Testis (tissue), 3 donors: Measurements from ENCODE around the gene ZNF268. TPM values are rescaled to one million over a fixed set of nuclear protein-coding genes. Genes with fewer than 3 reads are reported as not detected.
"Not testable (repeated sequence)": the region's sequence is repeated elsewhere in the genome, so short reads cannot be mapped to it uniquely, and the experiment has no call there.

Experiments
- DNase-seq: peaks from one replicate; pipeline ENCODE4 v3.0.0-alpha.2; 2019
- H3K27ac ChIP-seq, 2 donors: fragments of 200-600 bp; sonication (generic); one replicate each; pipeline ENCODE4 v1.5.1; 2019
- H3K27me3 ChIP-seq: fragments of 200-600 bp; sonication (generic); one replicate; pipeline ENCODE4 v1.5.1; 2019
- H3K36me3 ChIP-seq: fragments of 200-600 bp; sonication (generic); one replicate; pipeline ENCODE4 v1.5.1; 2017; ENCODE audit warnings: low read depth; ENCODE audit errors: missing control alignments
- H3K4me1 ChIP-seq: fragments of 200-600 bp; sonication (generic); one replicate; pipeline ENCODE4 v1.5.1; 2019
- H3K4me3 ChIP-seq, 2 donors: fragments of 200-600 bp; sonication (generic); one replicate each; pipeline ENCODE4 v1.5.1; 2017 to 2019
- H3K9me3 ChIP-seq: fragments of 200-600 bp; sonication (generic); one replicate; pipeline ENCODE4 v1.5.1; 2017
- CTCF ChIP-seq, 3 experiments: fragments of 450-650 bp in 2 of 3; fragments of 200-600 bp in 1 of 3; sonication (generic) in 1 of 3; IDR thresholded peaks; one replicate each; pipeline ENCODE4 v1.5.1; 2016 to 2019; ENCODE audit warnings: antibody characterized with exemption in 3 of 3, mild to moderate bottlenecking in 2 of 3, moderate library complexity in 1 of 3
- POLR2A ChIP-seq: fragments of 450-650 bp; IDR thresholded peaks from one replicate; pipeline ENCODE4 v1.6.1; 2017; ENCODE audit warnings: antibody characterized with exemption, mild to moderate bottlenecking, moderate library complexity
- WGBS, 2 donors: methylation state at CpG; one replicate each; pipeline ENCODE4 v1.1.5; 2018; 5-methylcytosine and 5-hydroxymethylcytosine counted together
- intact Hi-C: fragments of 100-400 bp; cut with DNase I; formaldehyde crosslinking; loops from one replicate; pipeline ENCODE4 v1.15.1; 2023; ENCODE audit warnings: low total_unique reads
- polyA plus RNA-seq: library from polyadenylated mRNA; stranded (reverse); fragments of 350-450 nt; fragmentation: Illumina TruSeq; extraction: RNeasy Lipid Tissue Mini Kit (QIAGEN cat#74804); gene quantifications from one replicate; pipeline ENCODE4 v1.2.3, GENCODE V29; 2014; ENCODE audit warnings: low read depth, low replicate concordance; ENCODE audit not compliant: insufficient read depth
- total RNA-seq, 2 donors: library from RNA; depleted of rRNA; stranded (reverse); fragments of >200 nt; gene quantifications; one replicate each; pipeline ENCODE4 v1.2.3, GENCODE V29; 2016

Gene ZNF268
- total and polyA plus RNA-seq, 3 donors from 2014 or later, result 6.9 to 20.4 (median 18.6) TPM

DNA sequence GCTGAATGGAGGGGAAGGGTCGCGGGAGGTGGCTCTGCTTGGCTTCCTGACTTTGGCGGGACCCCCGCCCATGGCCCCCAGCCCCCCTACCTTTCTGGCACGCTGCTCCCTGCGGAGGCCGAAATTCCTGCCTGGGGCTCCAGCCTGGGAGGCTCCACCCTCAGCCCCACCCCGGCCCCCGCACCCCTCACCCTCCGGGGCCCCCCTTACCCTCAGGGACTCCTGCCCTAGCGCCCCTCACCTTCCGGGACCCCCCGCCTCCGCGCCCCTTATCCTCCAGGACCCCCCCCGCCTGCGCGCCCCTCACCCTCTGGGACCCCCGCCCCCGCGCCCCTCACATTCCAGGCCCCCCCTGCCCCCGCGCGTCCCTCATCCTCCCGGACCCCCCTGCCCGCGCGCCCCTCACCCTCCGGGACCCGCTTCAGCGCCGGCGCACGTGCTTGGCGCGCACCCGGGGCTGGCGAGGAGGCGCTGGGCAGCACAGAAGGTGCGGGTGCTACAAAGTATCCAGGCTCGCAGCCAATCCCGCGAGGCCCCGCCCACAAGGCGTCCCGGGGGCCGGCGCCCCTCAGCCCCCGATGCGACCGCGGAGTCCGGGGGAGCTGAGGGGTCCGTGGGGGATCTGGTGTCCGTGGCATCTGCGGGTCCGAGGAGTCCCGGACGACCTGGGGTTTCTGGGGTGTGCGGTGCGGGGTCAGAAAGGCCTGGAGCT, 54.3 kb downstream of the ZNF268 start, which contains the start of gene ANHX:
TSS of gene ANHX (minus strand) at position 477 of the 712 bp plus-strand sequence. CDS start 1,521 bp downstream, outside the sequence.
- peak; percentile 49 for DNase-seq
- no peaks in the 10 kb centered on the region for H3K27me3 ChIP-seq
- intact Hi-C loops, result no loop called here
- no peaks in the 10 kb centered on the region for H3K9me3 ChIP-seq
- no peak within 1 kb of the TSS for H3K27ac ChIP-seq
- H3K4me1 ChIP-seq, result no peaks in the 10 kb centered on the region
- WGBS, 2 donors, result 35 to 46% methylated on average over 16 to 28 of the region's 61 CpGs
- no peaks in the 10 kb centered on the region for H3K36me3 ChIP-seq
- peak within 1 kb of the TSS; percentile 32 to 55 for H3K4me3 ChIP-seq
- no peak for TF ChIP-seq POLR2A
- TF ChIP-seq CTCF (IDR thresholded peaks at IDR 0.05), result no peak

GRCh38 chr12:133236144-133236543, 54.8 kb downstream of the ZNF268 start:
- Histone ChIP-seq H3K27ac (no peak overlapping the region), H3K27me3 (no peaks in the 10 kb centered on the region), H3K36me3 (no peaks in the 10 kb centered on the region), H3K4me3 (peak overlapping the region; percentile 32 to 55), H3K9me3 (no peaks in the 10 kb centered on the region), H3K4me1 (no peaks in the 10 kb centered on the region)
- intact Hi-C loops, result no loop called here
- 5 to 37% methylated on average over 4 to 21 of the region's 44 CpGs for WGBS, 2 donors
- no peak for TF ChIP-seq POLR2A
- no peak for TF ChIP-seq CTCF (IDR thresholded peaks at IDR 0.05)
- peak; percentile 38 for DNase-seq

GRCh38 chr12:133236556-133236955, 55.3 kb downstream of the ZNF268 start:
- Histone ChIP-seq H3K36me3 (no peaks in the 10 kb centered on the region), H3K27ac (no peak overlapping the region), H3K4me1 (no peaks in the 10 kb centered on the region), H3K9me3 (no peaks in the 10 kb centered on the region), H3K4me3 (peak overlapping the region; percentile 32 to 55), H3K27me3 (no peaks in the 10 kb centered on the region)
- intact Hi-C loops, result no loop called here
- no peak for DNase-seq
- 58 to 78% methylated on average over 12 of the region's 12 CpGs for WGBS, 2 donors
- TF ChIP-seq POLR2A, result no peak

GRCh38 chr12:133251732-133252131, 70.4 kb downstream of the ZNF268 start:
- intact Hi-C loops, result no loop called here
- no peak overlapping the region for H3K4me3 ChIP-seq
- no peak for TF ChIP-seq CTCF (IDR thresholded peaks at IDR 0.05)
- no peak for TF ChIP-seq POLR2A

GRCh38 chr12:133255833-133256232, 74.5 kb downstream of the ZNF268 start:
- H3K36me3 ChIP-seq, H3K9me3 ChIP-seq, H3K27me3 ChIP-seq, H3K4me3 ChIP-seq, H3K27ac ChIP-seq, DNase-seq, H3K4me1 ChIP-seq, intact Hi-C loops: not testable (repeated sequence)
- 28 to 61% methylated on average over 1 of the region's 1 CpG for WGBS, 2 donors

More at GRCh38 chr12:133251732-133252131, 70.4 kb downstream of the ZNF268 start:
- H3K9me3 ChIP-seq, result no peaks in the 10 kb centered on the region
- no peaks in the 10 kb centered on the region for H3K27me3 ChIP-seq
- H3K4me1 ChIP-seq, result no peaks in the 10 kb centered on the region
- no peaks in the 10 kb centered on the region for H3K36me3 ChIP-seq
- DNase-seq, result no peak
- H3K27ac ChIP-seq, result no peak overlapping the region
- WGBS, 2 donors, result 47 to 68% methylated on average over 6 of the region's 6 CpGs

DNA sequence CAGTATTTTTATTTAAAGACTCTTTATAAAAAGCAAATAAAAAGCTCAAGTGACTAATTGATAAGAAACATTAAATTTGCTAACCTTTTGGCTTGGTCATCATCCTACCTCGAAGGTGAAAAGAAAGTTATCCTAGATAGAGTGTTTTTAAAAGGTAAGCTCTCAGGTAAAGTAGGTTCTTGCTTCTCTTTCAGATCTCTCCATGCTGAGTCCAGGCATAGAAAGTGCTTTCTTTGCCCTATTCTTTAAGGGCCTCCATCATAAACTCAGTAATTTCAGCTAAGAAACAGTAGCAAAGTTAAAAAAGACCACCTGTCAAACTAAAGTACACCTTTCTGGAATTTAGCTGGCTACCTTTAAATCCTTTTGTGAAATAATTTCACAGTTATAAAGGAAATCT, 75.0 kb downstream of the ZNF268 start:
- H3K27ac ChIP-seq, result no peak overlapping the region
- no peaks in the 10 kb centered on the region for H3K4me1 ChIP-seq
- intact Hi-C loops, result no loop called here
- no peak for DNase-seq
- no peaks in the 10 kb centered on the region for H3K36me3 ChIP-seq
- WGBS, 2 donors, result 32 to 60% methylated on average over 1 of the region's 1 CpG
- H3K4me3 ChIP-seq, result no peak overlapping the region
- no peak for TF ChIP-seq CTCF (IDR thresholded peaks at IDR 0.05)
- no peak for TF ChIP-seq POLR2A
- no peaks in the 10 kb centered on the region for H3K27me3 ChIP-seq
- H3K9me3 ChIP-seq, result no peaks in the 10 kb centered on the region
